B cell (primary cell): ENCODE measurements around the gene FAM53C. TPM values are rescaled to one million over a fixed set of nuclear protein-coding genes. Genes with fewer than 3 reads are reported as not detected.

ENCODE experiments used
- ATAC-seq: fragments of 200-7000 bp; cut with Tn5 transposase; one replicate; pipeline ENCODE4 v1.10.0; 2021; ENCODE audit warnings: low read depth, mild to moderate bottlenecking, moderate number of reproducible peaks, moderate library complexity
- CTCF ChIA-PET: fragments of 350-600 bp; sonication (Branson Sonifier 250); formaldehyde crosslinking; loops from one replicate; lab custom pipeline; 2021; ENCODE audit warnings: antibody characterized with exemption, inconsistent platforms; lab: Charles Lee
- POLR2A ChIA-PET: fragments of 350-600 bp; sonication (Branson Sonifier 250); formaldehyde crosslinking; loops from one replicate; lab custom pipeline; 2021; ENCODE audit warnings: antibody characterized with exemption; lab: Charles Lee
- DNase-seq: peaks from one replicate; pipeline ENCODE4 v3.0.0; 2013
- H2AFZ ChIP-seq: 2 replicates; pipeline ENCODE4 v1.6.1; 2012; ENCODE audit warnings: mild to moderate bottlenecking, low read depth, low read length; ENCODE audit not compliant: insufficient read depth, poor library complexity, severe bottlenecking
- H3K27ac ChIP-seq, 2 donors: 1 replicate in 1 of 2; 2 replicates in 1 of 2; pipeline ENCODE4 v1.5.1; 2012 to 2013; ENCODE audit warnings: low read length in 2 of 2, mild to moderate bottlenecking in 2 of 2, moderate library complexity in 1 of 2
- H3K27me3 ChIP-seq, 4 experiments: fragments of 200-600 bp in 1 of 4; sonication (generic) in 1 of 4; replicated peaks in 1 of 4; 1 replicate in 2 of 4; 2 replicates in 2 of 4; pipeline versions ENCODE4 v1.6.1 to v1.7.0; 2013 to 2016; ENCODE audit warnings: low read length in 3 of 4, mild to moderate bottlenecking in 2 of 4, mixed read lengths in 1 of 4, moderate library complexity in 1 of 4; ENCODE audit not compliant: insufficient read depth in 4 of 4, control insufficient read depth in 3 of 4; ENCODE audit errors: control extremely low read depth in 1 of 4
- H3K36me3 ChIP-seq, 2 experiments: replicated peaks in 1 of 2; 1 replicate in 1 of 2; 2 replicates in 1 of 2; pipeline versions ENCODE4 v1.6.1 to v1.7.1; 2013; ENCODE audit warnings: low read length in 1 of 2; ENCODE audit not compliant: insufficient read depth in 2 of 2, control insufficient read depth in 1 of 2; ENCODE audit errors: control extremely low read depth in 1 of 2, extremely low read depth in 1 of 2
- H3K4me1 ChIP-seq, 2 donors: fragments of 200-600 bp in 1 of 2; sonication (generic) in 1 of 2; 1 replicate in 1 of 2; 2 replicates in 1 of 2; pipeline versions ENCODE4 v1.5.1 to v1.6.1; 2013 to 2017; ENCODE audit warnings: low read length in 2 of 2; ENCODE audit not compliant: control insufficient read depth in 2 of 2, insufficient read depth in 2 of 2
- H3K4me2 ChIP-seq: replicated peaks from 2 replicates; pipeline ENCODE3; 2012; ENCODE audit warnings: mild to moderate bottlenecking, low read depth, low read length; ENCODE audit not compliant: poor library complexity, severe bottlenecking
- H3K4me3 ChIP-seq, 5 experiments: fragments of 200-600 bp in 1 of 5; sonication (generic) in 1 of 5; 1 replicate in 3 of 5; 2 replicates in 2 of 5; pipeline versions ENCODE4 v1.5.1 to v1.7.0; 2011 to 2016; ENCODE audit warnings: low read length in 4 of 5, mild to moderate bottlenecking in 4 of 5, low read depth in 2 of 5, control low read depth in 1 of 5, moderate library complexity in 1 of 5; ENCODE audit not compliant: insufficient read depth in 1 of 5; ENCODE audit errors: control extremely low read depth in 1 of 5, extremely low read depth in 1 of 5
- H3K79me2 ChIP-seq: fragments of 200-600 bp; sonication (generic); one replicate; pipeline ENCODE4 v1.6.0; 2016; ENCODE audit warnings: low read length; ENCODE audit not compliant: control insufficient read depth, insufficient read depth
- H3K9ac ChIP-seq: fragments of 200-600 bp; sonication (generic); 2 replicates; pipeline ENCODE4 v1.6.1; 2017; ENCODE audit warnings: mild to moderate bottlenecking, low read length, moderate library complexity
- H3K9me3 ChIP-seq, 3 donors: one replicate each; pipeline versions ENCODE4 v1.6.1 to v1.7.1; 2013; ENCODE audit warnings: low read length in 2 of 3; ENCODE audit not compliant: control insufficient read depth in 2 of 3, insufficient read depth in 1 of 3; ENCODE audit errors: control extremely low read depth in 1 of 3
- H4K20me1 ChIP-seq: 2 replicates; pipeline ENCODE4 v1.6.0; 2012; ENCODE audit warnings: mild to moderate bottlenecking, low read length; ENCODE audit not compliant: insufficient read depth, control insufficient read depth, poor library complexity, severe bottlenecking
- H3K27ac Mint-ChIP-seq: one replicate; pipeline ENCODE4 v1.8.0; 2021; ENCODE audit warnings: mixed read lengths
- H3K27me3 Mint-ChIP-seq: one replicate; pipeline ENCODE4 v1.8.0; 2021; ENCODE audit warnings: mixed read lengths
- H3K4me1 Mint-ChIP-seq: one replicate; pipeline ENCODE4 v1.8.0; 2021; ENCODE audit warnings: mixed read lengths
- H3K4me3 Mint-ChIP-seq: one replicate; pipeline ENCODE4 v1.8.0; 2021; ENCODE audit warnings: mixed read lengths
- H3K9me3 Mint-ChIP-seq: one replicate; pipeline ENCODE4 v1.8.0; 2022; ENCODE audit warnings: mixed read lengths; ENCODE audit not compliant: insufficient read depth
- EZH2 ChIP-seq: IDR thresholded peaks from 2 replicates; pipeline ENCODE4 v1.6.1; 2012; ENCODE audit warnings: borderline replicate concordance, low read depth, mild to moderate bottlenecking, moderate library complexity, low read length; ENCODE audit not compliant: insufficient read depth, poor library complexity, severe bottlenecking
- WGBS: methylation state at CpG from one replicate; pipeline ENCODE4 v1.1.5; 2013; ENCODE audit warnings: missing lambda C conversion rate; ENCODE audit not compliant: insufficient coverage; 5-methylcytosine and 5-hydroxymethylcytosine counted together
- intact Hi-C: fragments of 100-400 bp; cut with micrococcal nuclease; formaldehyde crosslinking; loops from one replicate; pipeline ENCODE4 v1.10.0; 2022
- polyA plus RNA-seq: library from polyadenylated mRNA; depleted of rRNA; stranded (reverse); fragments of >200 nt; gene quantifications from 2 replicates; pipeline ENCODE4 v1.2.3, GENCODE V29; 2012
- total RNA-seq, 2 donors: library from RNA; stranded (reverse); fragments of 120-200 nt in 1 of 2; gene quantifications; 1 replicate in 1 of 2; 2 replicates in 1 of 2; pipeline versions ENCODE4 v1.2.3 to v1.2.4, GENCODE V29; 2013 to 2022
- TF ChIP-seq, protein P1 (sequence below): fragments of 200-600 bp; IDR thresholded peaks from one replicate; pipeline ENCODE4 v1.8.0; 2022; ENCODE audit warnings: antibody characterized with exemption, mild to moderate bottlenecking

The FAM53C gene
- total and polyA plus RNA-seq, 2 donors (not counting 1 experiment from before 2014, with no cell fraction given), result 29.8 to 44.9 TPM

GRCh38 chr5:138331449-138332368, 6.4 kb upstream of the FAM53C start, which contains the start of gene CDC25C:
CDC25C (minus strand) TSS chr5:138331804; CDS start chr5:138331180, 624 bp downstream.
- H3K9me3 Mint-ChIP-seq, result no peaks in the 10 kb centered on the region
- peak within 1 kb of the TSS; percentile 61 for H3K27ac Mint-ChIP-seq
- no peaks in the 10 kb centered on the region for H3K27me3 Mint-ChIP-seq
- H3K79me2 ChIP-seq, result no peaks in the 10 kb centered on the region
- ChIA-PET POLR2A (interaction anchor here (0.8 to 1.0 kb wide), 4 partner anchors 21 to 154 kb away, joined by 3 to 6 read pairs (median 5); partner anchors contain the start of gene KDM3B), CTCF (interaction anchor here (13.4 kb wide), 1 partner anchor 20 kb away, joined by 278 read pairs; the partner anchor contains the start of gene KDM3B)
- peak within 1 kb of the TSS in 1 of 2 donors; percentile 23 for H3K27ac ChIP-seq
- ATAC-seq, result peak; percentile 100
- no peaks in the 10 kb centered on the region for H3K9me3 ChIP-seq
- peaks cover 14% of the 10 kb centered on the region for H3K4me1 Mint-ChIP-seq
- WGBS, result 0% methylated on average over 47 of the region's 55 CpGs
- peak within 1 kb of the TSS; percentile 87 for H3K4me3 Mint-ChIP-seq
- TF ChIP-seq EZH2, result no peak
- TF ChIP-seq, protein P1, sequence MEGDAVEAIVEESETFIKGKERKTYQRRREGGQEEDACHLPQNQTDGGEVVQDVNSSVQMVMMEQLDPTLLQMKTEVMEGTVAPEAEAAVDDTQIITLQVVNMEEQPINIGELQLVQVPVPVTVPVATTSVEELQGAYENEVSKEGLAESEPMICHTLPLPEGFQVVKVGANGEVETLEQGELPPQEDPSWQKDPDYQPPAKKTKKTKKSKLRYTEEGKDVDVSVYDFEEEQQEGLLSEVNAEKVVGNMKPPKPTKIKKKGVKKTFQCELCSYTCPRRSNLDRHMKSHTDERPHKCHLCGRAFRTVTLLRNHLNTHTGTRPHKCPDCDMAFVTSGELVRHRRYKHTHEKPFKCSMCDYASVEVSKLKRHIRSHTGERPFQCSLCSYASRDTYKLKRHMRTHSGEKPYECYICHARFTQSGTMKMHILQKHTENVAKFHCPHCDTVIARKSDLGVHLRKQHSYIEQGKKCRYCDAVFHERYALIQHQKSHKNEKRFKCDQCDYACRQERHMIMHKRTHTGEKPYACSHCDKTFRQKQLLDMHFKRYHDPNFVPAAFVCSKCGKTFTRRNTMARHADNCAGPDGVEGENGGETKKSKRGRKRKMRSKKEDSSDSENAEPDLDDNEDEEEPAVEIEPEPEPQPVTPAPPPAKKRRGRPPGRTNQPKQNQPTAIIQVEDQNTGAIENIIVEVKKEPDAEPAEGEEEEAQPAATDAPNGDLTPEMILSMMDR, result no peak
- H4K20me1 ChIP-seq, result no peaks in the 10 kb centered on the region
- H3K4me2 ChIP-seq, result peak within 1 kb of the TSS; percentile 79
- no peaks in the 10 kb centered on the region for H3K27me3 ChIP-seq
- peak within 1 kb of the TSS; percentile 60 for H3K9ac ChIP-seq
- H3K4me1 ChIP-seq, result peaks cover 7 to 15% of the 10 kb centered on the region in 2 donors
- intact Hi-C loops, result loop anchor here (1.0 to 10.0 kb wide), 8 partner anchors 22 to 1843 kb away; partner anchors contain the start of genes BRD8, CDC23, CYSTM1 and ETF1
- peak within 1 kb of the TSS; percentile 60 to 75 (median 72) for H3K4me3 ChIP-seq
- peak within 1 kb of the TSS; percentile 83 for H2AFZ ChIP-seq
- H3K36me3 ChIP-seq, result no peaks in the 10 kb centered on the region
- peak; percentile 97 for DNase-seq
